GM21367 (cell line): ENCODE data around the gene GABRG3.

Source experiments
- ATAC-seq: cut with Tn5 transposase; IDR thresholded peaks from one replicate; pipeline ENCODE4 v1.9.1; 2021; ENCODE audit not compliant: unreplicated experiment

The GABRG3 gene

GRCh38 chr15:27094235-27094634 lies 123.3 kb downstream of the GABRG3 start:
- no peak for ATAC-seq

- no peak for ATAC-seq
Observed at GRCh38 chr15:27095886-27096624, 125.1 kb downstream of the GABRG3 start.

GRCh38 chr15:27097506-27097905 lies 126.5 kb downstream of the GABRG3 start:
- no peak for ATAC-seq

DNA sequence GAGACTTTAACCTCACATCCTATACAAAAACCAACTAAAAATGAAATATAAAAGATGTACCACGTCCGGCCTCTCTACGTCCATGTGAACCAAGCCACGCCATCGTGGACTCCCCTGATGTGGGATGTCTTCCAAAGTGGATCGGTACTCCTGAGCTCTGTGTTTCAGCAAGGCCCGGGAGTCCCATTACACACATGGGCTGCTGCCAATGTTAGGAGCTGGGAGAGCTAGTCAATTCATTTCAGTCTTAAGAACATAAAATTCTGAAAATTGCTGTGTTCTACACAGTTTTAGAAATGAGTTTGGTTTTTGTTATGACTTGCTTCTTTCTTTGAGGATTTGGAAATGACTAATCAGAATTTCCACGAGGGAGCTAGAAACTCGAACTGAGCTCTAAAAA lies 131.0 kb downstream of the GABRG3 start:
- no peak for ATAC-seq

GRCh38 chr15:27111323-27111722 lies 140.3 kb downstream of the GABRG3 start:
- ATAC-seq = no peak

GRCh38 chr15:27114473-27114872 lies 143.5 kb downstream of the GABRG3 start:
- ATAC-seq = no peak

DNA sequence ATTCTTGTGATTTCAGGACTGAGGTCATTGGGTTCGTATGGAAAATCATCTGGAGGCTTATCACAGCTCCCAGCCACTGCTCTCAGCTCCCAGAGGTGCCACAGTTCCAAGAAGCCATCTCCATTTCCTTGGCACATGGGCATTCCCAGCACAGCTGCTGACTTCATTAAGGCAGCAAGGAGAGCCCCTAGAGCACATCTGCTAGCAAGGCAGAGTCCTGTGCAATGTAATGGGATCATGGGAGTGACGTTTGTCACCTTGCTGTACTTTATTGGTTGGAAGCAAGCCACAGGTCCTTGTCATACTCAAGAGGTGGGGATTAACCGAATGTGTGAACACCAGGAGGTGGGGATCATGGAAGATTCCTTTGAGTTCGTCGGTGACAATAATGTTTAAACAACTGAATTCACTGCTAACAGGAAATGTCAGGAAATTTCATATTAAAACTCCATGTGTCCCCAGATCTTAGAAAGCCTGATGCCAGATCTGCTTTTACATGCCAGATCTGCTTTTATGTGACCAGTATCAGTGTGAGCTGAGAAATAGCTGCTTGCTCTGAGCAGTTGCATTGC lies 148.8 kb downstream of the GABRG3 start:
- ATAC-seq = no peak

- no peak for ATAC-seq
Observed at GRCh38 chr15:27121672-27122071, 150.7 kb downstream of the GABRG3 start.

GRCh38 chr15:27123291-27123690 lies 152.3 kb downstream of the GABRG3 start:
- ATAC-seq = no peak

- no peak for ATAC-seq
Observed at GRCh38 chr15:27123808-27124207, 152.8 kb downstream of the GABRG3 start.

DNA sequence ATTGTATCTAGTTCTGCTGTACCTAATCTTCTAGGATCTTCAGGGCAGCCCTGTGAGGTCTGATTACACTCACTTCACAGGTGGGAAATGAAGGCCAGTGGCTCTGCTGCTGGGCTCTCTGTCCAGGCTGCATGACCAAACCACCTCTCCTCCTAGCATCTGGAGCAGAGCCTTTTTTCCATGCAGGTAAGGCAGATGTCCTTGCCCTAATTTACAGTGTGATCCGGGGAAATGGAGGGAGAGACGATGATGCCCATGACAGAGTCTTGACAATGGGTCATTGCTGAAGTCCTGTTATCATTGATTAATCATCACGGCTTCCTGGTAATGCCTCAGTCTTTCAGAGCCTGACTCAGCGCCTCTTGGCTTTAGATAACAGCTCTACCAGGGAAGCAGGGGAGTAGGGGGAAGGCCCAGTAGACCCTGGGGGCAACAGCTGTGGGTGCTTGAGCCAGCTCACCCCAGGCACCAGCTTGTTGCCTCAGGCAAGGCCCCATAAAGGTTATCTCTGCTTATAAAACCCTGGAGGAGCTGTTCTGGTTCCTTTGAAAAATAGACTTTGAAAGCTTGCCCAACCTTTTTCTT lies 153.4 kb downstream of the GABRG3 start:
- no peak for ATAC-seq

DNA sequence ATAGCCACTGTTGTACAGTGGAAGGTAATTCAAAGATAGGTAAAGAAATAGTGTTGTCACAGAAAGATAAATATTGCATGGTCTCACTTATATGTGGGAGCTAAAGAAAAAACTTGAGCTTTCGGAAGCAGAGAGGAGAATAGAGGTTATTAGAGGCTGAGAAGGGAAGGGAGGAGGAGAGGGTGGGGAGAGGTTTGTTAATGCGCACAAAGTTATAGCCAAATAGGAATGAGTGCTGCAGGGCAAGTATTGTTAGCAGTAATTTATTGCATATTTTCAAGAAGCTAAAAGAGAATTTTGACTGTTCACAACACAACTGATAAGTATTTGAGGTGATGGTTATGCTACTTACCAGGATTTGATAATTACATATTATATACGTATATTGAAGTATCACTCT lies 154.2 kb downstream of the GABRG3 start:
- ATAC-seq = no peak

GRCh38 chr15:27126449-27126848 lies 155.5 kb downstream of the GABRG3 start:
- no peak for ATAC-seq

- no peak for ATAC-seq
Observed at GRCh38 chr15:27127815-27128570, 157.0 kb downstream of the GABRG3 start.

- ATAC-seq = no peak
Observed at GRCh38 chr15:27133249-27133648, 162.3 kb downstream of the GABRG3 start.

DNA sequence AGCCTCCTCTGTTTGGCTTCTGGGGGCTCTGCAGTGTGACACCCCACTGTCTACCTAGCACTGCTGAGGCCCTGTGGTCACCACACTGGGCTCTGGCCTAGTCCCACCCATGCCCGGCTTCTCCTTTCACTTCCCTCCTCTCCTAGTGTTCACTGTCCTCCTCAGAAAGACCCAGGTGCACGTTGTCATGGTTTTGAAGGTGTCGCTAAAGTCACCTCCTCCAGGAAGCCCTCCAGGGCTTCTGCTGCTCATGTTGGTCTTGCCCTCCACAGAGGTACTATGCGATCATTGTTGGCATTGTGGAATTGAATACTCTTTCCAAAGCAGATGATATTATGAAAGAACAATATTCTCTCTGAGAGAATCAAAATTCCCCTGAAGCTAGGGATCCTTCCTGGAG lies 163.5 kb downstream of the GABRG3 start:
- ATAC-seq = no peak

GRCh38 chr15:27135151-27135550 lies 164.2 kb downstream of the GABRG3 start:
- no peak for ATAC-seq

- no peak for ATAC-seq
Observed at GRCh38 chr15:27137127-27137526, 166.1 kb downstream of the GABRG3 start.

GRCh38 chr15:27165590-27165989 lies 194.6 kb downstream of the GABRG3 start:
- ATAC-seq = no peak

DNA sequence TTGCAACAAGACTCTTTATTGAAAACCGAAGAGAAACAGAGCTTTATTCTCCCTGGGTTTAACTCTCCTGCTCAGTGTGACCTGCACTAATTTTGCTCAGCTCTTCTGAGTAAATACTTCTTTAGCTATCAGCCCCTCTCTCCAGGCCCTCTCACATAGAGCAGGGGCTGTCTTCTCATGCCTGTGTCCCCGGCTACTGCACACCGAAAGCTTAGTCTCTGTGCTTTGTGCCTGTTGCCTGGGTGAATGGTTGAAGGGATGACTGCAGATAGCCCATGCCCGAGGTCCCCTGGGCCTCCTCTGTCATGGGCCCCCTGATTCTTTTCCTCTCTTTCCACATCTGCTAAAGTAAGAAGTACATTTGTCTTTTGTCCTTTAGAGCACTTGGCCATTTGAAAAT lies 195.9 kb downstream of the GABRG3 start:
- no peak for ATAC-seq

DNA sequence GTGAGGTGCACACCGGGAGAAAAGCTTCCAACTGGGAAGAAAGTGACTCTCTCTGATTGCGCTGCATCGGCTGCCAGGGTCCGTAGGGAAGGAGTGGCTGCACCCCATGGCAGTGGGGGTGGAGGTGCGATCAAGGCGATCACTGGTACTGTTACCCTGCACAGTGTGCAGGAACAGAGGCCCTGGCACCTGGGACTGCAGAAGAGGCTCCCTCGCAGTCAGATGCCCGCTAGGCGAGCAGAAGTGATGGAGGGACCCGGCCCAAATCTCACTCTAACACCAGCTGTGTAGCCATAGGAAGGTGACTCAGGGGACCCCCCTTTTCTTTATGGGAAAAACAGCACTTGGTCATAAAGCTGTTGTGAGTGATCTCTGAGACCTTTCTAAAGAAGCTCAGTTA lies 196.8 kb downstream of the GABRG3 start:
- no peak for ATAC-seq

DNA sequence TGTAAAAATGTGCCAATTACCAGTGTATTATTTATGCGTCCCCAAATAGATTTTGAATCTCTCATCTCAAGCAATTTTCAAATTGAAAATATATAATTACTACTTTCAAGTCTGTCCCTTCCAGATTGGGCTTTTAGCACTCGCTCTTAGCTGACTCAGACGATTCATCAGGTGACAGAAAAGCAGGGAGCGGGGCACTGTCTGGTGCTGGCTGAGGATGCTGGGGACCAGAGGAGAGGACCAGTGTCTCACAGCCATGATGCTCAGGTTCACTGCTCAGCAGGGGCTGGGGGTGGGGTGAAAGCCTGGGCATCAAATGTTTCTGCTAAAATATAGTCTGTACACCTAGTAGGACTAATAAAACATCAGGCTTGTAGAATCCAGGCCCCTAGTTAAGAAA lies 199.9 kb downstream of the GABRG3 start:
- ATAC-seq = no peak
